Limb (tissue), 2 donors: ENCODE data around the gene LGI1.
"Not testable (repeated sequence)": the region's sequence is repeated elsewhere in the genome, so short reads cannot be mapped to it uniquely, and the experiment has no call there.

Source experiments
- DNase-seq, 2 donors: peaks; one replicate each; pipeline ENCODE4 v3.0.0-alpha.2; 2016; ENCODE audit errors: extremely low spot score in 2 of 2

LGI1 gene

DNA sequence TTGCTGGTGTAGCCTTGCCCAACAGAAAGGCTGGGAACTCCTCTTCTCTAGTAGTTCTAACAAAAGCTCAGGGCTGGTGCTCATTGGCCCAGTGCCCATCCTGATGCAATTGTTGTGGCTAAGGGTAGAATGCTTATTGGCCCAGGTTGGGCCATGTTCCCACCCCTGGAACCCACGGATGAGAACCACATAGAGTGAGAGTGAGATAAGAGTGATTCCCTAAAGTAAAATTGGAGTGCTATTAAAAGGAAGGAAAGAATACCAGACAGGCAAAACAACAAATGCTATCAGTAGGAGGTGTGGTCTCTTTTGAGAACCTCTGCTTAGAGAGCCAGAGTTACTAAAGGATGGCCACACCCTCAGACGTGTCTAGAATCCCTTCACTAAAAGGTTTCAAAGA is 49.2 kb downstream of the LGI1 start:
- DNase-seq, result no peak

DNA sequence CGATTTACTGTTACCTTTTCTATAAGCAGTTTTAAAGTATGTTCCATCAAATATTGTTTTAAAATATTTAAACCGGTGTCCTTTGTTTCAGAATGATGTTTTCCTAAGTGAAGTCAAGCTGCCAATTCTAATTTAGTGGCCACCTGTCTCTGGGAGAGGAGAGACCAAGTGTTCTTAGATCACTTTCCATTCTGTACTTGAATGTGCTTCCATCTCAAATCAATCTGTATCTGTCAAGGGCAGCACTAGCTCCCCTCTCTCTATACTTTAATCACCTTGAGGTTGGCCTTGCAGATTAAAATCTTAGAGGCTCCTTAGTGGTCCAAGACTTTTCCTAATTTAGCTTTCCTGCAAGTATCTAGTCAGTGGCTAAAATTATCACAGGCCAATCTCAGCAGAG is 49.6 kb downstream of the LGI1 start:
- no peak for DNase-seq

DNA sequence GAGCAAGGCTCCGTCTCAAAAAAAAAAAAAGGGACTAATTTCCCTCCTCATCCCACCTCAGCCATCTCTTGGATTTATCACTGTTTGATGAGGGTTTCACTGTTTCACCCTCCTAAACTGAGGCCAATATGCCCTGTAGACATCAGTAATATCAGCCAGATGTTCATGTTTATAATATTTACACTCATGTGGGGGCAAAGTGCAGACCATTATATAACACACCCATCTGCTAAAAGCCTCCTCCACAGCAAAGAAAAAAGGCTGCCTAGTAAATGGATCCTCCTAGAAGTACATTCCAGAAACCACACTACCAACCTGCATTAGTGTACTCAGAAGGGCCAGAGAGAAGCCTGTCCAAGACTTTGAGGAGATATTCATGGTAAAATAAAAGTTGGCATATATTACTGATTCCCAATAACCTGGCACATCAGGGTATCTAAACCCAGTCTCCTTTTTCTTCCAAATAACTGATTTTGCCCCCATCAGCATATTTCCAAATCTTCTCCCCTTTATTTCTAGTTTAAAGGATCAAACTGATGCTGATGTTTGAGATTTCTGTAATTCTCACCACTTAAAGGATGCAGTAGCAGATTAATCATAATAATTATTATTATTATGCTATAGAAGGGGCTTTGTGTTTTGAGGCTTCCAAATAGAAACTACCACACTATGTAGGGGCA is 55.1 kb downstream of the LGI1 start:
- no peak for DNase-seq

DNA sequence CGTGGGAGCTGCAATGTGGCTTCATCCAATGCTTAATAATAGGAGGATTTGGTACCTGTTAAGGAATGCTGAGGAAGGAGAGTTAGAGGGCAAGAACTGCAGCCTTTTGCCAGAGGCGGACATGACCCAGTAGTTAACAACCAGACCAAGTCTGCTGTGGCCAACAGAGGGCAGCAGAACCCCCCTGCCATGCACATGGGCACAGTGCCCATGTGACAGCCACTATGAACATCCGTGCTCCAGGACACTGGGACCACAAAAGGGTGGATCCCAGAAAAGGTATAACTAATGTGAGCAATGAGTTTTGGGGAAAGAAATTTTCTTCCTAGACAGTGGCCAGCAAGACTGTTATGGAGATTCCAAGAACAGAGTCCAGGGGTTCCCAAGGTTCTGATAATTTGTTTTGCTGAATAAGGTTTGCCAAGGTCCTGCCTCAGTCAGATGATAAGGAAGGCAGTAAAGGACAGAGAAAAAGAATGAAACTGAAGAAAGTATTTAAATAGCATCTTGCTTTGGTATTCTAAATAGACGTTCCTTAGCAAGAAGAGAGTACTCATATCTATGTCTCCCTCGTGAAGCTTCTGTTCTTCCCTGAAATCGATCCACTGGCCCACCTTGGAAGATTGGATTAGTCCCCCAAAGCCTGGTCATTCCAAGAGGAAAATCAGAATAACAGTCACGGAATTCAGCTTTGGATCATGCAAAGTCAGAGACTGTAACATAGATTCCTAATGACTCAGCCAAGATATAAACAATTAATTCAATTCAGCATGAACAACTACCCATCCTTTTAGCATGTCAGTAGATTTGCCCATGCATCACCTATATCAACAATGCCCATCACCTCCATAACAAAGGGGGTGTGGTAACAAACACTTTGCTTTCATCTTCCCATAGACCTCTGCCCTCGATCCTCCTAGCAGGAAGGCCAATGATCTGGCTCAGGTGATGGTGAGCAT is 56.0 kb downstream of the LGI1 start:
- peak; percentile 13 to 48 for DNase-seq

DNA sequence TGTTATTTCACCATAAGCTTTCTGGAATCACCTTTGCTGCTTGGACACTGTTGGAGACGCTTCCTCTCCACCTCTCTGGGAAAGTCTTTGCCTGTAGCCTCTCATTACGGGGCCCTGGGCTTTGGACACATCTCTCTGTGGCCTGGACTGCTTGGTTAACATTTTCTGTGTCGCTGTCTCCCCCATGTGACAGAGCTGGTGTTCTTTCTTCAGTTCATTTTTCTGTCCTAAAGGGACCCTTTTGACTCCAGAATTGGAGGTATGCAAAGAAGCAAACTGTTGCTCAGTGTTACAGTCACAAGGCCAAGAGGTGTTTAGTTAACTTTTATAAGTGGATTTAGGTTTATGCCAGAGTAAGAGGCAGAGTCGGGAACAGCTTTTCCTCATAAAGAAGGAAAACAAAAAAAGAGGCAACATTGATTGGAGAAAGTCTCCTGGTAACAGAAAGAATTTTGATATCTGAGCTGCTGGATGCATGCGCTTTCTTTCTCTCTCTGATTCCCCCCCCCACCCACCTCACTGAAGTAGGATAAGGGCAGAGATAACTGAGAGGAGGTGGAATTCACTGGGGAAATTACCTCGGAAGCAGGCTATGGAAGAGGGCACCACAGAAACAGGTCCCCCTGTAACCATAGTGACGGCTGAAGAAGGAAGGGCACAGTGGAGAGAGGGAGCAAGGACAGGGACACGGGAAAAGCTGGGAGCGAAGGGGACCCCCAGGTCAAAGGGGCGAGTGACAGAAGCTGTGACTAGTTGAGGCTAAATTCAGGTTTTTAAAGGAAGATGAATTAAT is 57.8 kb downstream of the LGI1 start:
- peak in 1 of 2 donors; percentile 33 for DNase-seq

DNA sequence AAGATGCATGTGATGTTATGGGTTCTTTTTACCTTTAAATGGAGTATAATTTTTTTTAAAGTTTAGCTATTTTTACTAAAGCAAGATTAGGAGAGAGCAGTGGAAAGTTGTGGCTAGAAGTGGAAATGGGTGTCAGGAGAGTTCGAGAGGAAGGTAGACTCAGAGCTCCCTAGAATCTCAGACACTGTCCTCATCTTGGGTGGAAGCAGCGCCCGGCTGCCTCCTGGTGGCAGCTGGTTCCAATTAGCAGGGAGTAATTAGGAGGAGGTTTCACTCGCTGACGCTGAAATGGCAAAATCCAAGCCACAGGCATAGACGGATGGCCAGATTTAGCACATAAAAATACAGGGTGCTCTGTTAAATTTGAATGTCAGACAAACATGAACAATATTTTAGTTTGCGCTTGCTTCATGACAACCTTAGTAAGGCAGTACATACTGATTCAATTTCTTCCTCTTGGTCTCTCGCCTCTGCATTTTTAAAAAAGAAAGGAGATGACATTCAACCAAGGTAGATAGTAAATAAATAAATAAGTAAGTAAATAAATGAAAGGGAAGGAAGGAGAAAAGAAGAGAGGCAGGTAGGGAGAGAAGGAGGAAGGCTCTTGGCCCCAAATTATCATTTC is 58.5 kb downstream of the LGI1 start:
- DNase-seq, result peak; percentile 25 to 75

DNA sequence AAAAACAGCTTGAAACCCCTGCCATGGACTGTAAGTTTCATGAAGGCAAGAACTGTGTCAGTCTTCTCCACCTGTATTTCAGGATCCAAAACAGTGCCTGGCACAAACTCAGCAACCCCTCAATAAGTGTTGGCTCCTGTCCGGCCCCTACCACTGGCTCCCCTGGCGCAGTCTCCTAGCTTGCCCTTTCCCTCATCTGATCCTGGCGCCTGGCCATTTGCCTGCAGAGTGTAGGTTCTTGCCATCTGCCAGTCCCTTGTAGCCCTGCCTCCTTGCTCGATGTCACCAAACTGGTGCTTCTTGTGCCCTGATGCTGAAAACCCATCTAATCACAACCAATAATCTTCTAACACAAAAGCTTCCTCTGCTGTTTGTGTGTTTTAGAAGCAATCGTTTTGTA is 60.4 kb downstream of the LGI1 start:
- no peak for DNase-seq

DNA sequence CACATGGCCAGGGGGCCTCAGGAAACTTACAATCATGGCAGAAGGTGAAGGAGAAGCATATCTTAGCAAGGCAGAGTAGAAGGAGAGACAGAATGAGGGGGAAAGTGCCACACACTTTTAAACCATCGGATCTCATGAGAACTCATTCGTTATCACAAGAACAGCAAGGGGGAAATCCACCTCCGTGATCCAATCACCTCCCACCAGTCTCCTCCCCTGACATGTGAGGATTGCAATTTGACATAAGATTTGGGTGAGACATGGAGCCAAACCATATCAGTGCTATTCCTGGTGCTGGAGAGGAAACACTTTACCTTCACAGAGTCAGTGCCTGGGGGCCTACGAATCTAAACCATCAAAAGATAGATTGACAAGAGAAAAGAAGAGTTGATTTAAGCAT is 61.8 kb downstream of the LGI1 start:
- no peak for DNase-seq

DNA sequence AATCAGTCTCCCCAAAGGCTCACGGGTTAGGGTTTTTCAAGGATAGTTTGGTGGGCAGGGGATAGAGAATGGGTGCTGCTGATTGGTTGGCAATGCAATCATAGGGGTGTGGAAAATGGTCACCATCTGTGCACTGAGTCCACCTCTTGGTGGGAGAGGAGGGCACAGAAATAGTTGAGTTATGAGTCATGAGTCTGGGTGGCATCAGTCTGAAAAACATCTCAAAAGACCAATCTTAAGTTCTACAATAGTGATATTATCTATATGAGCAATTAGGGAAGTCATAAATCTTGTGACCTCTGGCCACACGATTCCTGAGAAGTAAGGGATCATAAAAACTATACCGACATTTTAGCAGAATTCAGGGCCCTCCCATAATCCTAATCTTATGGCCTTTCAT is 62.7 kb downstream of the LGI1 start:
- no peak for DNase-seq

DNA sequence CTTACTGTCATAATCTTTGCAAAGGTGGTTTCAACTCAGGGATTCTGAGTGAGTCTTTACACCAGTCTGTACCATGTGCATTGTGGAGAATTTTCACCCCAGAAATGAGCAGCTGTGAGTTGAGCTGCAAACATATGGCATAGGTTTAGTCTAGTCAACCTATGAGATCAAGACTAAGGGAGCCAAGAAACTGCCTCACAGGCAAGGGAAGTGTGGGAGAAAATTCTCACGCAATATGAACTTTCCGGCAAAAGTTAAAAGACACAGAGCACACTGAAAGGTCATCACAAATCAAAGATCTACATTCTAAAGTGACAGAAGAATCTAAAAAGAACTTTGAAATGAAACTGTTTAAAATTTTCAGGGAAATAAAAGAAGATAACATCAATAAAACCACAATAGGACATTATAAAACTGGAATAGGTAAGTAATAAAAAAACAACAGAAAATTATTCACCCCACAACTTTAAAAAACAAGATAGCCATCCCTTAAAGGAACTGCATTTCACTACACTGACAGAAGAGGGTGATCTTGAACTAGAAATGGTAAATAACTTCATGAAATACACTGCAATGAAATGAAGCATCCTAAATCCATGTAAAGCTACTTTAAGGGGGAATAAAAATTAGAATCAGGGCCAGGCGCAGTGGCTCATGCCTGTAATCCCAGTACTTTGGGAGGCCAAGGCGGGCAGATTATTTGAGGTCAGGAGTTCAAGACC is 63.5 kb downstream of the LGI1 start:
- no peak for DNase-seq

DNA sequence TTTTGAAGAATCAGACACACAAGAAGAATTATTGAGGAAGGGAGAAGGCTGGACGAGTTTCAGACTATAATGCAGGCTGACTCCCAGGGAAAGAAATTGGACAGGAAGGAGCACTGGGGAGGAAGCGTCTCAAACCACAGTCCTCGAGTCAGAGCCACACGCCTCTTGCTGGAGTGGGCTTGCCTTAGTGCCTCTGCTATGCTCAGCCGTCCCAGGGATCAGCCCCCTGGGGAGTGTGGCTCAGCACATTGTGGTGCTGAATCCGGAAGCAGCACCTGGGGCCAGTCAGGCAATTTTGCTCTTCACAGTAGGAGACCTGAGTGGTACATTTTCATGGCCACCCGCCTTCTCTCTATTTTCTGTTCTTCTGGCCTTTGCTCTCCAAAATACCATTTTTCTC is 68.6 kb downstream of the LGI1 start:
- DNase-seq, result no peak

DNA sequence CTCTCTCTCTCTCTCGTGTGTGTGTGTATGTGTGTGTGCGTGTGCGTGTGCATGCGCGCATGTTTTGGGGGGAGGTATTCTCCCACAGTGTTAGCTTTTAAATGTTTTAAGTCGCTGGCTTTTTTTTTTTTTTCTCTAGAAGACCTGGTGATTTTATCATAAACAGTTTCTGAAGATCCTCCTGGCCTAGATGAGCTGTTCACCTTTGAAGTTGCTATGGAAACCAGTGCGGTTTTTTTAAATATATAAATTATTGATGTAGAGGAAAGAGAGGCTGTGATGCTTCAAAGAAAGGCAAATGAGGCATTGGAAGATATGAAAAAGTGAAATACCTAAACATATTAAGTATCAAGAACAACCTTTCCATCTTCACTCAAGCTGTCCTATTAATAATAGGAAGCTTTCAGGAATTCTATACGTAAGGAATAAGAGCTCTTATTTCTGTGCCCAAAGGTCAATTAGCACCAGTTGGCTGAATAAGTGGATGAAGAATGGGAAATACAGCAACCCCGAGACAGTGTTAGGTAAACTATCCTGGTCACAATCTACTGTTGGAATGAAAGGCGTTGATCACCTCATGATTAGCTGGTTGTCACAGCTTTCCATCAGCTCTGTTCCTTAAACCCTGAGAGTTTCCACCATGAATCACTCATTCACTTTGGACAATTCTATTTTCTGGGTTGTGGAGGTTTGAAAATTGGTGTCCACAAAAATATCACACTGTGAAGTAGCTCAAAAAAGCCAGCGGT is 69.5 kb downstream of the LGI1 start:
- DNase-seq, result no peak

DNA sequence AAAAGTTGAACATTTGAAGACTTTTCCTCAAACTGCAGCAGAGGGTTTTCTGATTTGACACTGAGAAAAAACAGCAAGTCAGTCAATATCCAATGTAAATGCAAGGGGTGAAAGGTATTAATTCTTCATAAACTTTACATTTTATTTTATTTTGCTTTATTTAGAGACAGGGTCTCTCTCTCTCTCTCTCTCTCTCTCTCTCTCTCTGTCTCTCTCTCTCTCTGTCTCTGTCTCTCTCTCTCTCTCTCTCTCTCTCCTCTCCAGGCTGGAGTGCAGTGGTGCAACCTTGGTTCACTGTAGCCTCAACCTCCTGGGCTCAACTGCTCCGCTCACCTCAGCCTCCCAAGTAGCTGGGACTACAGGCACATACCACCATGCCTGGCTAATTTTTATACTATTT is 73.3 kb downstream of the LGI1 start:
- DNase-seq, result not testable (repeated sequence)

DNA sequence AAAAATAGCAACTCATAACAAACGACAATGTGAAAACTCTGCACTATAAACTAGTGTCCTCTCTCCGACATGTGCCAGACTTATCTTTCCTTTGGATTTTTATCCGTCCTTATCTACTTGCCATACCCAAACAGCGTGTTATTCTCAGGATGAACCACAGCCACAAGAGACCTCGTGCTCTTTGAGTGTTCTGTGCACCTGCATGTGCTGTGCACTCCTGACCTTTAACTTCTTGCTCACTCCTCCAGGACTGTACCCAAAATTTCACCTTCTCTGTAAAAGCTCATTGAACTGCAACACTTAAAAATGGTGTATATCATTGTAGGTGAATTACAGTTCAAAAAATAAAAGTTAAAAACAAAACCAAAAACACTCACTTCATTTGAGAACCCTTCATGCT is 78.0 kb downstream of the LGI1 start:
- no peak for DNase-seq

DNA sequence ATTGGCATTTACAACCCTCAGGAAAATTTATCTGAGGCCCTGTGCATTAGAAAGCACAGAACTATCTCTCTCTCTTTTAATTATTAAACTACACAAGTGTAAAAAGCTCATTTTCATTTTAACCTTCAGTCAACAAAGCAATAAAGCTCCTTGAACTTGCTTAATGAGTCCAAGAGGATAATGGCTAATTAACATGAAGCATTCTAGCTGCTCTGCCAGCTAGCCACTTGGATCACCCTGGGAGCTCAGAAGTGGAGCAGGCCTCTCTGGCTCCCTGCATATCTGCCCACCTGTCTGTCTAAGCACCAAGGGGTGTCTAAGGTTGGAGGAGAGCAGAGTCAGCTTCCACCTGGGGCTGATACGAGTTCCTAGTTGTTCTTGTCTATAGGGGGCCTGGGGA is 80.1 kb downstream of the LGI1 start:
- no peak for DNase-seq

DNA sequence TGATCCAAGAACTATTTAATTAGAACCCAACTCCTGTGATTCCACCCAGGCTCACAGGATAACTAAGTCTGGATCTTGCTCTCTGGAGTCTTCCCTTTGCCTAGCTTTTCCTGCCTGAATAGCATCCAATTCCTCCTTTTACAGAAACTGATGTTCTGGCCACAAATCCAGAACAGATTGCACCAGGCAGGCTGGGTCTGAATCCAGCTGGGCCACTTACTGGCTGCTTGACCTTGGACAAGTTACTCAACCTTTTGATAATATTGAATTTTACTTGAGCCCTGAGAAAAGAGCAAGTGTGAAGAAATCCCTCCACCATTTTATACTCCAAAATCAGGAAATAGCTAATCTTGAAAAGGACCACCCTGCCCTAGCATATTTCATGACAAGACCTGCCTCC is 80.5 kb downstream of the LGI1 start:
- no peak for DNase-seq

DNA sequence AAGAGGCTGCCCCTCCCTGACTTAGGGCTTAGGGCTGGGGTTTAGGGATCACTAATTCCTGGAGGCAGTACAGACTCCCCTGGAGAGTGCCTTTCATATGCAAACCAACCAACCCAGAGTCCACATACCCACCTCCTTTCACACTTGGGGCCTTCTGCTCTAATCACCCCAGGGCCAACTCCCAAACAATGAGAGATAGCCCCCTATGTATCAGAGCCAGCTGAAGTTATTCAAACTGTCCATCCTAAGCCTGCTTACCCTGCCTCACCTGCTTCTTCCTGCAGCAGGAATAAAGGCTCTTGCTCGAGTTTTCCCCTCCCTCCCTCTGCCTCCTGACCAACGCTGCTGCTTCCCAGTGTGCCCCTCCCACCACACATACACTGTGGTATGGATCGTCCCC is 84.2 kb downstream of the LGI1 start:
- no peak for DNase-seq

DNA sequence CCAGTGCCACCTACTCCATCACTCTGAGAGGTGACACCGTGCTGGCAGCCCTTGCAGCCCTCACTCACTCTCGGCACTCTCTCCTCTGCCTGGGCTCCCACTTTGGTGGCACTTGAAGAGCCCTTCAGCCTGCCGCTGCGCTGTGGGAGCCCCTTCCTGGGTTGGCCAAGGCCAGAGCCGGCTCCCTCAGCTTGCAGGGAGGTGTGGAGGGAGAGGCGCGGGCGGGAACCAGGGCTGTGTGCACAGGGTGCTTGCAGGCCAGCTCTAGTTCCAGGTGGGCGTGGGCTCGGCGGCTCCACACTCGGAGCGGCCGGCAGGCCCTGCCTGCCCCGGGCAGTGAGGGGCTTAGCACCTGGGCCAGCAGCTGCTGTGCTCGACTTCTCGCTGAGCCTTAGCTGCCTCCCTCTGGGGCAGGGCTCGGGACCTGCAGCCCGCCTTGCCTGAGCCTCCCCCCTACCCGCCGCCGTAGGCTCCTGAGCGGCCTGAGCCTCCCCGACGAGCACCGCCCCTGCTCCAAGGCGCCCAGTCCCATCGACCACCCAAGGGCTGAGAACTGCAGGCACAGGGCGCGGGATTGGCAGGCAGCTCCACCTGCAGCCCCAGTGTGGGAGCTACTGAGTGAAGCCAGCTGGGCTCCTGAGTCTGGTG is 87.4 kb downstream of the LGI1 start:
- no peak for DNase-seq
